ENCODE data around the gene UIMC1. TPM values are rescaled to one million over a fixed set of nuclear protein-coding genes. Genes with fewer than 3 reads are reported as not detected.
A peak's percentile ranks its signal among the peaks of the same experiment; 100 is the strongest.
"Not testable (repeated sequence)": the region's sequence is repeated elsewhere in the genome, so short reads cannot be mapped to it uniquely, and the experiment has no call there.

The UIMC1 gene
- total RNA-seq, 1 experiment from 2014 or later = 24.0 TPM

- DNase-seq (ENCODE audit: low read depth) = not testable (repeated sequence)
These were observed 133.6 kb downstream of the UIMC1 start for GRCh38 chr5:176873011-176873410.

- DNase-seq (ENCODE audit: low read depth) = not testable (repeated sequence)
These were observed 134.0 kb downstream of the UIMC1 start for GRCh38 chr5:176872586-176872985.

GRCh38 chr5:176870644-176871043 is 135.9 kb downstream of the UIMC1 start:
- not testable (repeated sequence) for DNase-seq (ENCODE audit: low read depth)

GRCh38 chr5:176870110-176870591 is 136.4 kb downstream of the UIMC1 start:
- DNase-seq (ENCODE audit: low read depth) = peak; percentile 58

GRCh38 chr5:176869501-176870109 is 137.0 kb downstream of the UIMC1 start:
- DNase-seq (ENCODE audit: low read depth) = no peak

GRCh38 chr5:176868731-176869130 is 137.8 kb downstream of the UIMC1 start:
- DNase-seq (ENCODE audit: low read depth) = no peak

GRCh38 chr5:176868126-176868525 is 138.5 kb downstream of the UIMC1 start:
- DNase-seq (ENCODE audit: low read depth) = no peak

- DNase-seq (ENCODE audit: low read depth) = no peak
These were observed 139.8 kb downstream of the UIMC1 start for GRCh38 chr5:176866707-176867310.

GRCh38 chr5:176865964-176866363 is 140.6 kb downstream of the UIMC1 start:
- DNase-seq (ENCODE audit: low read depth) = no peak

GRCh38 chr5:176864755-176865154 is 141.8 kb downstream of the UIMC1 start:
- no peak for DNase-seq (ENCODE audit: low read depth)

GRCh38 chr5:176863765-176864098 is 142.8 kb downstream of the UIMC1 start:
- no peak for DNase-seq (ENCODE audit: low read depth)

- no peak for DNase-seq (ENCODE audit: low read depth)
These were observed 143.4 kb downstream of the UIMC1 start for GRCh38 chr5:176863041-176863764.

- no peak for DNase-seq (ENCODE audit: low read depth)
These were observed 144.1 kb downstream of the UIMC1 start for GRCh38 chr5:176862330-176862995.

- no peak for DNase-seq (ENCODE audit: low read depth)
These were observed 145.3 kb downstream of the UIMC1 start for GRCh38 chr5:176861276-176861675.

- no peak for DNase-seq (ENCODE audit: low read depth)
These were observed 146.2 kb downstream of the UIMC1 start for GRCh38 chr5:176860381-176860780.

- no peak for DNase-seq (ENCODE audit: low read depth)
These were observed 146.7 kb downstream of the UIMC1 start for GRCh38 chr5:176859916-176860315.

GRCh38 chr5:176857894-176858273 is 148.7 kb downstream of the UIMC1 start:
- no peak for DNase-seq (ENCODE audit: low read depth)

GRCh38 chr5:176857216-176857893 is 149.2 kb downstream of the UIMC1 start:
- no peak for DNase-seq (ENCODE audit: low read depth)

- DNase-seq (ENCODE audit: low read depth) = no peak
These were observed 149.8 kb downstream of the UIMC1 start for GRCh38 chr5:176856746-176857145.

- DNase-seq (ENCODE audit: low read depth) = no peak
These were observed 151.0 kb downstream of the UIMC1 start for GRCh38 chr5:176855598-176855997.

Measured in HT1080 (cell line).